ENCODE results near the gene DNAJC18.

DNAJC18 gene

GRCh38 chr5:139417214-139417613 is 22.1 kb downstream of the DNAJC18 start (continued):
- TF ChIP-seq ZNF692 (tag by site-specific recombination; IDR thresholded peaks at IDR 0.05) (no peak; the same call in 1 of the 2 replicates), ZNF776 (tag by site-specific recombination; IDR thresholded peaks at IDR 0.05; ENCODE audit: borderline replicate concordance) (no peak), ZFP41 (tag by site-specific recombination; IDR thresholded peaks at IDR 0.05; ENCODE audit: borderline replicate concordance) (no peak), ZNF214 (tag by site-specific recombination; IDR thresholded peaks at IDR 0.05; ENCODE audit: borderline replicate concordance) (no peak), INSM2 (tag by site-specific recombination; IDR thresholded peaks at IDR 0.05) (no peak), PRDM4 (tag by site-specific recombination; IDR thresholded peaks at IDR 0.05) (no peak), ZNF37A (tag by site-specific recombination; IDR thresholded peaks at IDR 0.05) (no peak), ZNF544 (tag by site-specific recombination; IDR thresholded peaks at IDR 0.05) (no peak), ZNF169 (tag by site-specific recombination; IDR thresholded peaks at IDR 0.05) (no peak), ZNF560 (tag by site-specific recombination; IDR thresholded peaks at IDR 0.05; ENCODE audit: borderline replicate concordance) (no peak), ZNF837 (tag by site-specific recombination; IDR thresholded peaks at IDR 0.05) (no peak), ZNF501 (tag by site-specific recombination; IDR thresholded peaks at IDR 0.05) (no peak), ZBTB6 (tag by site-specific recombination; IDR thresholded peaks at IDR 0.05) (no peak), ZNF48 (tag by site-specific recombination; IDR thresholded peaks at IDR 0.05) (no peak), KLF9 (tag by site-specific recombination; IDR thresholded peaks at IDR 0.05; ENCODE audit: low read depth) (no peak), ZBTB26 (tag by site-specific recombination; optimal IDR thresholded peaks at IDR 0.05) (no peak), PRDM10 (tag by site-specific recombination; IDR thresholded peaks at IDR 0.05) (0 out of 2 replicates have a peak, but pooled peaks have one; percentile 14), GLIS1 (tag by site-specific recombination; IDR thresholded peaks at IDR 0.05) (peak; percentile 91), FEZF1 (tag by site-specific recombination; IDR thresholded peaks at IDR 0.05) (peak; percentile 26; the same call in 1 of the 2 replicates), HIC1 (tag by site-specific recombination; IDR thresholded peaks at IDR 0.05) (no peak), HOXA7 (CRISPR knock-in tag; IDR thresholded peaks at IDR 0.05; ENCODE audit: borderline replicate concordance) (no peak), IKZF3 (tag by site-specific recombination; IDR thresholded peaks at IDR 0.05) (no peak), ZNF791 (tag by site-specific recombination; IDR thresholded peaks at IDR 0.05) (no peak)

All from HEK293 (cell line).